Measurements from ENCODE around the gene DENND10. TPM values are rescaled to one million over a fixed set of nuclear protein-coding genes. Genes with fewer than 3 reads are reported as not detected.

DENND10 gene
- total and polyA plus RNA-seq, 4 donors, result 11.7 to 32.0 (median 29.0) TPM

- no peak for ATAC-seq (ENCODE audit: insufficient read depth, low FRiP score)
- WGBS, 2 donors, result 69 to 80% methylated on average over 10 of the region's 10 CpGs
- peak overlapping the region in 1 of 2 donors; percentile 20 for H3K27ac ChIP-seq (ENCODE audit: low read depth in 1 of 2, low read length in 1 of 2)
- no peak for TF ChIP-seq CTCF (IDR thresholded peaks at IDR 0.05; ENCODE audit: control extremely low read depth, extremely low read depth)
- H3K4me1 ChIP-seq (ENCODE audit: control insufficient read depth in 5 of 5, insufficient read depth in 5 of 5, low read length in 5 of 5), result peaks cover 0 to 11% (median 2%) of the 10 kb centered on the region in 5 donors
- no peaks in the 10 kb centered on the region for H3K27me3 ChIP-seq (ENCODE audit: control insufficient read depth in 3 of 3, insufficient read depth in 3 of 3, low read length in 2 of 3)
- no peaks in the 10 kb centered on the region for H3K9me3 ChIP-seq (ENCODE audit: control insufficient read depth in 4 of 4, insufficient read depth in 3 of 4, low read length in 3 of 4)
- no peak overlapping the region for H3K9ac ChIP-seq (ENCODE audit: insufficient read depth in 1 of 2, low read length in 2 of 2)
- H3K4me3 ChIP-seq, result no peak overlapping the region
- peaks cover 0 to 2% (median 0%) of the 10 kb centered on the region in 4 donors for H3K36me3 ChIP-seq (ENCODE audit: control insufficient read depth in 4 of 4, insufficient read depth in 4 of 4, low read length in 4 of 4)
- DNase-seq, result no peak
Observed at GRCh38 chr10:119101366-119102098, 2.4 kb upstream of the DENND10 start.

GRCh38 chr10:119103241-119103902, 541 bp upstream of the DENND10 start:
- no peak for ATAC-seq (ENCODE audit: insufficient read depth, low FRiP score)
- WGBS, 2 donors, result 60 to 70% methylated on average over 12 of the region's 12 CpGs
- no peaks in the 10 kb centered on the region for H3K9me3 ChIP-seq (ENCODE audit: control insufficient read depth in 4 of 4, insufficient read depth in 3 of 4, low read length in 3 of 4)
- H3K27me3 ChIP-seq (ENCODE audit: control insufficient read depth in 3 of 3, insufficient read depth in 3 of 3, low read length in 2 of 3), result no peaks in the 10 kb centered on the region
- peak in 1 of 3 donors; percentile 14 for DNase-seq
- no peak for TF ChIP-seq CTCF (IDR thresholded peaks at IDR 0.05; ENCODE audit: control extremely low read depth, extremely low read depth)
- H3K27ac ChIP-seq (ENCODE audit: low read depth in 1 of 2, low read length in 1 of 2), result no peak overlapping the region
- H3K4me3 ChIP-seq, result no peak overlapping the region
- peaks cover 0 to 4% (median 1%) of the 10 kb centered on the region in 4 donors for H3K36me3 ChIP-seq (ENCODE audit: control insufficient read depth in 4 of 4, insufficient read depth in 4 of 4, low read length in 4 of 4)
- no peak overlapping the region for H3K9ac ChIP-seq (ENCODE audit: insufficient read depth in 1 of 2, low read length in 2 of 2)
- H3K4me1 ChIP-seq (ENCODE audit: control insufficient read depth in 5 of 5, insufficient read depth in 5 of 5, low read length in 5 of 5), result peaks cover 0 to 11% (median 2%) of the 10 kb centered on the region in 5 donors

- peaks cover 0 to 11% (median 2%) of the 10 kb centered on the region in 5 donors for H3K4me1 ChIP-seq (ENCODE audit: control insufficient read depth in 5 of 5, insufficient read depth in 5 of 5, low read length in 5 of 5)
- no peaks in the 10 kb centered on the region for H3K27me3 ChIP-seq (ENCODE audit: control insufficient read depth in 3 of 3, insufficient read depth in 3 of 3, low read length in 2 of 3)
- ATAC-seq (ENCODE audit: insufficient read depth, low FRiP score) (no peak), DNase-seq (peak; percentile 40 to 45 (median 42))
- H3K4me3 ChIP-seq, result peak overlapping the region; percentile 90
- 1 to 2% methylated on average over 21 to 22 of the region's 22 CpGs for WGBS, 2 donors
- H3K9ac ChIP-seq (ENCODE audit: insufficient read depth in 1 of 2, low read length in 2 of 2), result peak overlapping the region in 1 of 2 donors; percentile 42
- H3K9me3 ChIP-seq (ENCODE audit: control insufficient read depth in 4 of 4, insufficient read depth in 3 of 4, low read length in 3 of 4), result no peaks in the 10 kb centered on the region
- H3K27ac ChIP-seq (ENCODE audit: low read depth in 1 of 2, low read length in 1 of 2), result peak overlapping the region in 1 of 2 donors; percentile 7
- peaks cover 0 to 9% (median 3%) of the 10 kb centered on the region in 4 donors for H3K36me3 ChIP-seq (ENCODE audit: control insufficient read depth in 4 of 4, insufficient read depth in 4 of 4, low read length in 4 of 4)
- no peak for TF ChIP-seq CTCF (IDR thresholded peaks at IDR 0.05; ENCODE audit: control extremely low read depth, extremely low read depth)
Observed at GRCh38 chr10:119104654-119105015, 722 bp downstream of the DENND10 start.
